Esophagus squamous epithelium (tissue), 4 donors: ENCODE data around the gene PGAP2.

ENCODE experiments used
- CTCF ChIP-seq, 6 experiments: fragments of 450-650 bp in 4 of 6; fragments of 200-600 bp in 2 of 6; sonication (generic) in 2 of 6; IDR thresholded peaks; one replicate each; pipeline ENCODE4 v1.5.1; 2016 to 2019; ENCODE audit warnings: antibody characterized with exemption in 6 of 6, mild to moderate bottlenecking in 4 of 6, moderate library complexity in 4 of 6
- POLR2A ChIP-seq, 4 donors: fragments of 450-650 bp; IDR thresholded peaks; one replicate each; pipeline ENCODE4 v1.6.1; 2017; ENCODE audit warnings: antibody characterized with exemption in 4 of 4, mild to moderate bottlenecking in 4 of 4, moderate library complexity in 3 of 4

GRCh38 chr11:3833449-3833848, 25.1 kb downstream of the PGAP2 start:
- TF ChIP-seq CTCF (IDR thresholded peaks at IDR 0.05) (no peak), POLR2A (IDR thresholded peaks at IDR 0.05) (no peak)
